ENCODE measurements around the gene RASGRP4. TPM values are rescaled to one million over a fixed set of nuclear protein-coding genes. Genes with fewer than 3 reads are reported as not detected.
A peak's percentile ranks its signal among the peaks of the same experiment; 100 is the strongest.

The RASGRP4 gene
- total RNA-seq, 1 experiment from 2014 or later = not detected

DNA sequence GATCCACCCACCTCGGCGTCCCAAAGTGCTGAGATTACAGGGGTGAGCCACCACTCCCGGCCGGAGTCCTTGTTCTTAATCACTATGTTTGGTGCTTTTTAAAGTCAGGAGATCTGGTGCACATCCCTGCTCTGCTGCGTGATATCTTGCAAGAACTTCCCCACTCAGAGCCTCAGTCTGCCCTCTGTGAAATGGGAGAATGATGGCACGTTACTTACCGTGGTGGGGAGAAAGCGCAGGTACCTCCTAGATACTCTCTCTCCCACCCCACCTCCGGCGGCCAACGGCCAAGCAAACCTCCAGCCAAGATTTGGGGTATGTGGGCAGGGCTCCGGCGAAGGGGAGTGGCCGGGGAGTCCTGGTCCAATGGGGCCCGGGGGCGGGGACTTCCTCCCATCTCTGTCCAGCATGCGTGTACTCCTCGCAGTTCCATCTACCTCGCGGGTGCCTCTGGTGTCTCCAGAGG, 7.3 kb upstream of the RASGRP4 start, which contains the start of gene RYR1:
TSS of gene RYR1 (plus strand) at position 424 of the 466 bp plus-strand sequence. CDS start 139 bp downstream, outside the sequence.
- intact Hi-C loops (cut with micrococcal nuclease; ENCODE audit: unreplicated experiment) = no loop called here
- peak; percentile 53 for DNase-seq (ENCODE audit: low spot score)
- no peak within 1 kb of the TSS for H3K27ac ChIP-seq (ENCODE audit: low read depth, low read length, poor library complexity, severe bottlenecking)
- BruUV-seq (replicated peaks) = no TSS peak
- POLR2A ChIA-PET (ENCODE audit: low non-redundant PET) = no interaction called here
- H3K36me3 ChIP-seq (ENCODE audit: insufficient read depth, low read length, poor library complexity, severe bottlenecking) = no peaks in the 10 kb centered on the region
- CTCF ChIA-PET = no interaction called here
- peaks cover 11% of the 10 kb centered on the region for H3K27me3 ChIP-seq (replicated peaks; ENCODE audit: insufficient read depth, low read depth, low read length, poor library complexity)
- no peaks in the 10 kb centered on the region for H3K4me1 ChIP-seq (ENCODE audit: insufficient read depth, low read length, poor library complexity, severe bottlenecking)
- no peak for TF ChIP-seq EZH2 (IDR thresholded peaks at IDR 0.05; ENCODE audit: borderline replicate concordance, low read depth, low read length, poor library complexity, severe bottlenecking)
- TF ChIP-seq, protein P1, sequence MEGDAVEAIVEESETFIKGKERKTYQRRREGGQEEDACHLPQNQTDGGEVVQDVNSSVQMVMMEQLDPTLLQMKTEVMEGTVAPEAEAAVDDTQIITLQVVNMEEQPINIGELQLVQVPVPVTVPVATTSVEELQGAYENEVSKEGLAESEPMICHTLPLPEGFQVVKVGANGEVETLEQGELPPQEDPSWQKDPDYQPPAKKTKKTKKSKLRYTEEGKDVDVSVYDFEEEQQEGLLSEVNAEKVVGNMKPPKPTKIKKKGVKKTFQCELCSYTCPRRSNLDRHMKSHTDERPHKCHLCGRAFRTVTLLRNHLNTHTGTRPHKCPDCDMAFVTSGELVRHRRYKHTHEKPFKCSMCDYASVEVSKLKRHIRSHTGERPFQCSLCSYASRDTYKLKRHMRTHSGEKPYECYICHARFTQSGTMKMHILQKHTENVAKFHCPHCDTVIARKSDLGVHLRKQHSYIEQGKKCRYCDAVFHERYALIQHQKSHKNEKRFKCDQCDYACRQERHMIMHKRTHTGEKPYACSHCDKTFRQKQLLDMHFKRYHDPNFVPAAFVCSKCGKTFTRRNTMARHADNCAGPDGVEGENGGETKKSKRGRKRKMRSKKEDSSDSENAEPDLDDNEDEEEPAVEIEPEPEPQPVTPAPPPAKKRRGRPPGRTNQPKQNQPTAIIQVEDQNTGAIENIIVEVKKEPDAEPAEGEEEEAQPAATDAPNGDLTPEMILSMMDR (conservative IDR thresholded peaks at IDR 0.05; ENCODE audit: low read depth, low read length) = no peak
- H3K4me3 ChIP-seq (ENCODE audit: low read depth, low read length, poor library complexity, severe bottlenecking) = no peak within 1 kb of the TSS
- no peaks in the 10 kb centered on the region for H3K9me3 ChIP-seq (ENCODE audit: low read depth, low read length, poor library complexity, severe bottlenecking)

DNA sequence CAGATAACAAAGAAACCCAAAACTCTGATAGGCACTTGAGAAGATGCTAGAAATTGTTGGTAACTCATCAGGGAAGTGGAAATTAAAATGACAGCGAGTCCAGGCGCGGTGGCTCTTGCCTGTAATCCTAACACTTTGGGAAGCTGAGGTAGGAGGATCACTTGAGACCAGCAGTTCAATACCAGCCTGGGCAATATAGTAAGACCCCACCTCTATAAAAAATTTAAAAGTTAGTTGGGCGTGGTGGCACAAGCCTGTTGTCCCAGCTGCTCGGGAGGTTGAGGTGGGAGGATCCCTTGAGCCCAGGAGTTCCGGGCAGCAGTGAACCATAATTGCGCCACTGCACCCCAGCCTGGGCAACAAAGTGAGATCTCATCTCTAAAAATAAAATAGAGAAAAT, 4.9 kb upstream of the RASGRP4 start:
- intact Hi-C loops (cut with micrococcal nuclease; ENCODE audit: unreplicated experiment) = no loop called here
- ChIA-PET POLR2A (ENCODE audit: low non-redundant PET) (no interaction called here), CTCF (no interaction called here)
- Histone ChIP-seq H3K4me3 (ENCODE audit: low read depth, low read length, poor library complexity, severe bottlenecking) (no peak overlapping the region), H3K9me3 (ENCODE audit: low read depth, low read length, poor library complexity, severe bottlenecking) (no peaks in the 10 kb centered on the region), H3K27me3 (replicated peaks; ENCODE audit: insufficient read depth, low read depth, low read length, poor library complexity) (peaks cover 11% of the 10 kb centered on the region), H3K4me1 (ENCODE audit: insufficient read depth, low read length, poor library complexity, severe bottlenecking) (no peaks in the 10 kb centered on the region), H3K27ac (ENCODE audit: low read depth, low read length, poor library complexity, severe bottlenecking) (no peak overlapping the region), H3K36me3 (ENCODE audit: insufficient read depth, low read length, poor library complexity, severe bottlenecking) (no peaks in the 10 kb centered on the region)
- no TSS peak for BruUV-seq (replicated peaks)
- no peak for TF ChIP-seq EZH2 (IDR thresholded peaks at IDR 0.05; ENCODE audit: borderline replicate concordance, low read depth, low read length, poor library complexity, severe bottlenecking)
- TF ChIP-seq, protein P1 (conservative IDR thresholded peaks at IDR 0.05; ENCODE audit: low read depth, low read length) = no peak
- DNase-seq (ENCODE audit: low spot score) = no peak

DNA sequence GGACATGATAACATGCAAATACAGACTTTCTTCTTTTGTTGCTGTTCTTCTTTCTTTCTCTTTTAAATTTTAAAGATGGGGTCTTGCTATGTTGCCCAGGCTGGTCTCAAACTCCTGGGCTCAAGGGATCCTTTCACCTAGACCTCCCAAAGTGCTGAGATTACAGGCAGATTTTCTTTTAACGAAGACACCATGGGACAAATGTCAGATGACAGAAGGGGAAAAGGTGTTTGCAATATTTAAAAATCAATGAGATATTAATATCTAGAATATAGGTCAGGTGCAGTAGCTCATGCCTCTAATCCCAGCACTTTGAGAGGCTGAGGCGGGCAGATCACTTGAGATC, 3.8 kb upstream of the RASGRP4 start:
- Histone ChIP-seq H3K27ac (ENCODE audit: low read depth, low read length, poor library complexity, severe bottlenecking) (no peak overlapping the region), H3K36me3 (ENCODE audit: insufficient read depth, low read length, poor library complexity, severe bottlenecking) (no peaks in the 10 kb centered on the region), H3K4me3 (ENCODE audit: low read depth, low read length, poor library complexity, severe bottlenecking) (no peak overlapping the region), H3K4me1 (ENCODE audit: insufficient read depth, low read length, poor library complexity, severe bottlenecking) (no peaks in the 10 kb centered on the region), H3K9me3 (ENCODE audit: low read depth, low read length, poor library complexity, severe bottlenecking) (no peaks in the 10 kb centered on the region), H3K27me3 (replicated peaks; ENCODE audit: insufficient read depth, low read depth, low read length, poor library complexity) (peaks cover 11% of the 10 kb centered on the region)
- no TSS peak for BruUV-seq (replicated peaks)
- intact Hi-C loops (cut with micrococcal nuclease; ENCODE audit: unreplicated experiment) = no loop called here
- CTCF ChIA-PET = no interaction called here
- no peak for TF ChIP-seq EZH2 (IDR thresholded peaks at IDR 0.05; ENCODE audit: borderline replicate concordance, low read depth, low read length, poor library complexity, severe bottlenecking)
- TF ChIP-seq, protein P1 (conservative IDR thresholded peaks at IDR 0.05; ENCODE audit: low read depth, low read length) = no peak
- POLR2A ChIA-PET (ENCODE audit: low non-redundant PET) = no interaction called here
- DNase-seq (ENCODE audit: low spot score) = no peak

All from A673 (cell line).